Fibroblast of villous mesenchyme (primary cell): ENCODE data around the gene SLC22A12. TPM values are rescaled to one million over a fixed set of nuclear protein-coding genes. Genes with fewer than 3 reads are reported as not detected.

ENCODE experiments used
- DNase-seq: peaks from one replicate; pipeline ENCODE4 v3.0.0-alpha.2; 2010; ENCODE audit warnings: low read depth
- H3K4me3 ChIP-seq: 2 replicates; pipeline ENCODE4 v1.5.1; 2011; ENCODE audit warnings: low read depth, mild to moderate bottlenecking, low read length
- CTCF ChIP-seq: IDR thresholded peaks from 2 replicates; pipeline ENCODE4 v1.5.1; 2012; ENCODE audit warnings: low read depth, mild to moderate bottlenecking, low read length; ENCODE audit not compliant: insufficient read depth
- total RNA-seq: library from RNA; depleted of rRNA; stranded (reverse); fragments of >200 nt; gene quantifications from 2 replicates; pipeline ENCODE4 v1.2.3, GENCODE V29; 2012

Gene SLC22A12
- total RNA-seq, 1 donor: not detected

- H3K4me3 ChIP-seq: no peak overlapping the region
- no peak for TF ChIP-seq CTCF
- DNase-seq: no peak
These were observed 10.6 kb upstream of the SLC22A12 start for GRCh38 chr11:64580412-64580811.

- DNase-seq: no peak
- H3K4me3 ChIP-seq: no peak overlapping the region
- TF ChIP-seq CTCF: no peak
These were observed 9.9 kb upstream of the SLC22A12 start for GRCh38 chr11:64581057-64581523.

DNA sequence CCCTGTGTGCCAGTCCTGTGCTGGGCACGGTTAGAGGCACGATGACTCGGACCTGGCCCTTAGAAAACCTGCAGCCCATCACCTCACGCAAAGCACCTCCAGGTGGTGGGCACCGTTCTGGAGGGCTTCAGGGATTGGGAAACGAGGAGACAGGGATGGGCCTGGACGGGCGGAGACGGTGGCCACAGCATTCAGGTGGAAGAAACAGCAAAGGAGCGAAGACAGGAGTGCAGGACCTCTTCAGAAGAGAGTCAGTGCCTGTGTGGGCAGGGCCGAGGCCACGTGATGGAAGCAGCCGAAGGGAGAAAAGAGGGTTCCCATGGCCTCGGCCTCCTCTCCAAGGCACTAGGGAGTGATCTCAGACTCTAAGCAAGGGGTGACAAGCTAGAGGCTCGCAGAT lies 8.1 kb upstream of the SLC22A12 start:
- H3K4me3 ChIP-seq: no peak overlapping the region
- TF ChIP-seq CTCF: no peak
- no peak for DNase-seq

DNA sequence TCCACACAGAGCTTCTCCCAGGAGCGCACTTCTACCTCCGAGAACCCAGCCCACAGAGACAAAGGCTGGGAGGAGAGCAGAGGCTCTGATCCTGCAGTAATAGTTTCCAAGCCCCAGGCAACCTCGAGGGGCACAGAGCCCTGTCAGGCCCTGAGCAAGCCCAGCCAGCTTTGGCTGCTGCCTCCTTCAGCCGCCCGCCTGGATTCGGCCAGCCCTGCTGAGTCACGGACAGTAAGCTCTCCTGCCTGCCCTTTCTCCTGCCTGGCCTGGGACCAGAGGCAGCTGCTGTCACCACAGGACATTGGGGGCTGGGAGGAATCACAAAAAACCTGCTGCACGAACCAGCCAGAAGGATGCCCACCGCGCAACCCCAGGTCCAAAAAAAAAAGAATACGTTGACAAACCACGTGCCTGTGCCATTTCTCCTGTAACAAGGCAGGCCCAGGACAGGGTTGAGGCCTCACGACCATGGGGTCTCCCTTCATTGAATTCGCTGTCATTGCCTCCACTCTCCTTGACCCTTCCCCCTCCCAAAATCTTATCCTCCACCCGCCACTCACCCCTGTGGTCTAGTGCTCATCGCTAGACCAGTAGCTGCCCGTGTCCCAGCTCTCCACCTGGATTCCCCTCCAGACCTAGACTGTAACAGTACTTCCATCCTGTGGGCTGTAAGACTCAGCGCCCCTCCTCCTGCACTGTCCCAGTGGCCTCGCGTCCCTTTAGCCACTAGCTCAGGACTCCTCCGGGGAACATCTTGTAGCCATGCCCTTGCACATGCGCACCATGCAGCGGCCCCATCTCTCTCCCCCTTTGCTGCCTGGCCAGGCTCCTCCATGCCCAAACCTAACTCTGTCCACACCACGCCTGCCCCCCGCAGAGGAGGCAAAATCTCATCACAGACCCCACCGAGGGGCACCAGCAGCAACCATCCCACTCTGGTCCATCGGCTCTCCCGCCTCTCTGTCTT lies 7.4 kb upstream of the SLC22A12 start:
- no peak for DNase-seq
- TF ChIP-seq CTCF: no peak
- no peak overlapping the region for H3K4me3 ChIP-seq

- no peak for TF ChIP-seq CTCF
- no peak for DNase-seq
- no peak overlapping the region for H3K4me3 ChIP-seq
These were observed 5.9 kb upstream of the SLC22A12 start for GRCh38 chr11:64585150-64585549.

DNA sequence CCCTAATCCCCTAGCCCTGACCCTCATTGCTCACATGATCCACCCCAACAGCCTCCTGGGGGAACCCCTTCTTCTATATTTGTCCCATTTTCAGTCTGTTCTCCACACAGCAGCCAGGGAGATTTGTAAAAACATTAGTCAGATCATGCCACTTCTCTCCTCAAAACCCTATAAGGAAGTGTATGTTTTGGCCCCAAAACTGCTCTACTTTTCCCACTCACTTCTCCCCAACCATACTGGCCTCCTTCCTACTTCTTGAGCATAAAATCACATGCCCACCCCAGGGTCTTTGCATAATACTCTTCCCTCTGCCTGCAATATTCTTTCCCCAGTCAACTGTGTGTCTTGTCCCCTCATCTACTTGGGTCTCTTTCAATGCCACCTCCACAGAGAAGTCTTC lies 4.7 kb upstream of the SLC22A12 start:
- DNase-seq: no peak
- TF ChIP-seq CTCF: no peak
- no peak overlapping the region for H3K4me3 ChIP-seq
